Testis (tissue), 3 donors: Measurements from ENCODE around the gene MED10. TPM values are rescaled to one million over a fixed set of nuclear protein-coding genes. Genes with fewer than 3 reads are reported as not detected.

Source experiments
- DNase-seq: peaks from one replicate; pipeline ENCODE4 v3.0.0-alpha.2; 2019
- H3K27ac ChIP-seq, 2 donors: fragments of 200-600 bp; sonication (generic); one replicate each; pipeline ENCODE4 v1.5.1; 2019
- H3K27me3 ChIP-seq: fragments of 200-600 bp; sonication (generic); one replicate; pipeline ENCODE4 v1.5.1; 2019
- H3K36me3 ChIP-seq: fragments of 200-600 bp; sonication (generic); one replicate; pipeline ENCODE4 v1.5.1; 2017; ENCODE audit warnings: low read depth; ENCODE audit errors: missing control alignments
- H3K4me1 ChIP-seq: fragments of 200-600 bp; sonication (generic); one replicate; pipeline ENCODE4 v1.5.1; 2019
- H3K4me3 ChIP-seq, 2 donors: fragments of 200-600 bp; sonication (generic); one replicate each; pipeline ENCODE4 v1.5.1; 2017 to 2019
- H3K9me3 ChIP-seq: fragments of 200-600 bp; sonication (generic); one replicate; pipeline ENCODE4 v1.5.1; 2017
- CTCF ChIP-seq, 3 experiments: fragments of 450-650 bp in 2 of 3; fragments of 200-600 bp in 1 of 3; sonication (generic) in 1 of 3; IDR thresholded peaks; one replicate each; pipeline ENCODE4 v1.5.1; 2016 to 2019; ENCODE audit warnings: antibody characterized with exemption in 3 of 3, mild to moderate bottlenecking in 2 of 3, moderate library complexity in 1 of 3
- POLR2A ChIP-seq: fragments of 450-650 bp; IDR thresholded peaks from one replicate; pipeline ENCODE4 v1.6.1; 2017; ENCODE audit warnings: antibody characterized with exemption, mild to moderate bottlenecking, moderate library complexity
- WGBS, 2 donors: methylation state at CpG; one replicate each; pipeline ENCODE4 v1.1.5; 2018; 5-methylcytosine and 5-hydroxymethylcytosine counted together
- intact Hi-C: fragments of 100-400 bp; cut with DNase I; formaldehyde crosslinking; loops from one replicate; pipeline ENCODE4 v1.15.1; 2023; ENCODE audit warnings: low total_unique reads
- polyA plus RNA-seq: library from polyadenylated mRNA; stranded (reverse); fragments of 350-450 nt; fragmentation: Illumina TruSeq; extraction: RNeasy Lipid Tissue Mini Kit (QIAGEN cat#74804); gene quantifications from one replicate; pipeline ENCODE4 v1.2.3, GENCODE V29; 2014; ENCODE audit warnings: low read depth, low replicate concordance; ENCODE audit not compliant: insufficient read depth
- total RNA-seq, 2 donors: library from RNA; depleted of rRNA; stranded (reverse); fragments of >200 nt; gene quantifications; one replicate each; pipeline ENCODE4 v1.2.3, GENCODE V29; 2016

The MED10 gene
- total and polyA plus RNA-seq, 3 donors from 2014 or later, result 43.6 to 47.9 (median 43.8) TPM

- Histone ChIP-seq H3K4me3 (no peak overlapping the region), H3K4me1 (no peaks in the 10 kb centered on the region), H3K9me3 (no peaks in the 10 kb centered on the region), H3K36me3 (no peaks in the 10 kb centered on the region), H3K27me3 (no peaks in the 10 kb centered on the region), H3K27ac (no peak overlapping the region)
- DNase-seq, result no peak
- WGBS, 2 donors, result 93 to 94% methylated on average over 3 to 11 of the region's 11 CpGs
- intact Hi-C loops, result no loop called here
- TF ChIP-seq CTCF (IDR thresholded peaks at IDR 0.05), result no peak
- no peak for TF ChIP-seq POLR2A
These were observed 18.6 kb upstream of the MED10 start for GRCh38 chr5:6396836-6397535.

- Histone ChIP-seq H3K4me3 (no peak overlapping the region), H3K36me3 (no peaks in the 10 kb centered on the region), H3K27me3 (no peaks in the 10 kb centered on the region), H3K4me1 (no peaks in the 10 kb centered on the region), H3K27ac (no peak overlapping the region), H3K9me3 (no peaks in the 10 kb centered on the region)
- DNase-seq, result no peak
- no peak for TF ChIP-seq POLR2A
- TF ChIP-seq CTCF (IDR thresholded peaks at IDR 0.05), result no peak
- WGBS, 2 donors, result 87 to 91% methylated on average over 7 to 8 of the region's 8 CpGs
- intact Hi-C loops, result no loop called here
These were observed 17.7 kb upstream of the MED10 start for GRCh38 chr5:6396043-6396442.

GRCh38 chr5:6395621-6396020, 17.3 kb upstream of the MED10 start:
- H3K9me3 ChIP-seq, result no peaks in the 10 kb centered on the region
- no peaks in the 10 kb centered on the region for H3K27me3 ChIP-seq
- no peak overlapping the region for H3K4me3 ChIP-seq
- TF ChIP-seq POLR2A (no peak), CTCF (IDR thresholded peaks at IDR 0.05) (no peak)
- 88 to 93% methylated on average over 3 of the region's 3 CpGs for WGBS, 2 donors
- DNase-seq, result no peak
- no peaks in the 10 kb centered on the region for H3K36me3 ChIP-seq
- intact Hi-C loops, result no loop called here
- H3K4me1 ChIP-seq, result no peaks in the 10 kb centered on the region
- no peak overlapping the region for H3K27ac ChIP-seq

- intact Hi-C loops, result no loop called here
- no peaks in the 10 kb centered on the region for H3K36me3 ChIP-seq
These were observed 16.7 kb upstream of the MED10 start for GRCh38 chr5:6395102-6395445.

More at GRCh38 chr5:6395102-6395445, 16.7 kb upstream of the MED10 start:
- no peaks in the 10 kb centered on the region for H3K9me3 ChIP-seq
- WGBS, 2 donors, result 80 to 91% methylated on average over 5 to 7 of the region's 7 CpGs
- no peak for DNase-seq
- no peaks in the 10 kb centered on the region for H3K4me1 ChIP-seq
- TF ChIP-seq CTCF (IDR thresholded peaks at IDR 0.05) (no peak), POLR2A (no peak)
- H3K27me3 ChIP-seq, result no peaks in the 10 kb centered on the region
- no peak overlapping the region for H3K4me3 ChIP-seq
- no peak overlapping the region for H3K27ac ChIP-seq
